Measurements from ENCODE around the gene ACOT7. TPM values are rescaled to one million over a fixed set of nuclear protein-coding genes. Genes with fewer than 3 reads are reported as not detected.

The ACOT7 gene
- total RNA-seq, 2 donors from 2014 or later = 17.6 to 26.5 TPM

DNA sequence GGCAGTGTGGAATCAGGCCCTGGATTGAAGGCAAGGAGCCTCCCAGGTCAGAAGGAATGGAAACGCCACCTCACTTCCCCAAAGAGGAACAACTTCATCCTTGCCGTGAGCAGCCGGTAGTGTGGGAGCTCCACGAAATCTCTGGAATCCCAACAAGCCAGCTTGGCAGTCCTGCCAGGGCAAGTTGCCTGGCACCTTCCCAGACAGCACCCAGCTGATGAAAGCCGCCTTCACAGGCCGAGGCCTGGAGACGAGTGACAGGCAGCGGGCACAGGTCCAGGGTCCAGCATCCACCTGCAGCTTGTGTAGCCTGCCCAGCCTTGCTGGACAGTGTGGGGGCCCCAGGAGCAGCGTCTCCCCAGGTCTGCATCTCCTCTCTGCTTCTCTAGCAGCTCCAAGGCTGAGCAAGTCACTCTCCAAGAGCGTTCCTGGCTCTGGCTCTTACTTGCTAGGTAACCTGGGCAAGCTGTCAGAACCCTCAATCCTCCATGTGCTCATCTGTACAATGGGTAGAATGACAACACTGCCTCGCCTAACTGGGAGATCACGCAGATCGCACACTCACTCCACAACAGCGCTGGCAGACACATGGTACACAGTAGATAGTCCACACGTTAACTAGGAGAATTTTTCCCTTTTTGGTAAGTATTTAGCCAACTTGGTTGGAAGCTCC is 43.0 kb downstream of the ACOT7 start:
- intact Hi-C loops (cut with DNase I) = no loop called here
- DNase-seq (ENCODE audit: low spot score) = no peak

DNA sequence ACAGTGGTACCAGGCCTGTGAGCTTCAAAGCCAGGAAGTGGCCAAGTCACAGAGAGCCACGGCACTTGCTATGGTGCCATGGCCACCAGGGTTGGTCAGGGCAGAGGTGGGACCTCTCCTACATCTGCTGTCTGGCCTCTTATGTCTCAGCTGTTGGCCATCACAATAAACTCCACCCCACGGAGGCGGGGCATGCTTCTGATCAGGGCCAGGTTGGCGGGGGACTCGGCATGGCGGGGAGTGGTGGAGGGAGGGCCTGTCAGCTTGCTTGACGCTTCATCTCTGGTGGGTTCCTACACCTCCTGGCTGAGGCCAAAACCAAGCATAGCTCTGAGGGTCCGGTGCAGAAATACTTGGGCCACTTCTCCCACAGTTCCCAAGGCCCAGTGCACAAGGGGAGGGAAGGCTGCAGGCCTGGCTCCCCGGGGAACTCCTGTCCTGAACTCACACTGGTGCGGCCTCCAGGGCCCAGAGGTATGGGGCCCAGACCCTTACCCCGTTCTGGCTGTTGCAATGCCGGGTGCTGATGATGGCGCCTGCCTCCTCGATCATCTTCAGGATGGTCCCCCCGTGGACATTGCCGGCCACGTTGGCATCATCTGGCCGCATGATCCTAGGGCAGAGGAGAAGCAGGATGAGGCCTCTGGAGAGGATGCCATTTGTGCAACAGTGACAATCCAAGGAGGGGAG is 44.2 kb downstream of the ACOT7 start:
- intact Hi-C loops (cut with DNase I) = no loop called here
- no peak for DNase-seq (ENCODE audit: low spot score)

DNA sequence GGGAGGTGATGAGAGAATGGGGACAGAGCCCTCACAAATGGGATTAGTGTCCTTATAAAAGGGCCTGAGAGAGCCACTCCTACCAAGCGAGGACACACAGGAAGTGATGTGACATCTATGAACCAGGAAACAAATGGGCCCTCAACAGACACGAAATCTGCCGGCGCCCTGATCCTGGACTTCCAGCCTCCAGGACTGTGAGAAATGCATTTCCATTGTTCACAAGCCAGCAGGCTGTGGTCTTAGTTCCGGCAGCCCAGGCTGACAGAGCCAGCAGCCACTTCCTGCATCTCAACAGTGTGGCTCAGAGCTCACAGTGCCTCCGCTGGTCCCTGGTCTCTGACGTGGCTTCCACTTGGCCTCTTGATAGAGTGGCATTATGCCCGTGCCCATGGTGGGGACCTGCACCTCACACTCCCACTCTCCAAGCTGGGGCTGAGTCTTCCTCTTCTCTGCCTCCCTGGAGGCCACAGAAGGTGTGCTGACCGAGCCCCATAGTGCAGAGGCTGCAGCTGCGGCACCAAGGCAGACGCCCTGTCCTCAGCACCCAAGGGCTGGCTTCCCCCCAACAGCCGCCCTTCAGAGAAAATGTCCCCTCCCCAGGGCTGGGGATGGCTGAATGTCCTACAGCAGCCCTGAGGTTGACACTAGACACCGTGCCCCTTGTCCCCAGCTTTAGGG is 44.9 kb downstream of the ACOT7 start:
- no peak for DNase-seq (ENCODE audit: low spot score)
- intact Hi-C loops (cut with DNase I) = no loop called here

DNA sequence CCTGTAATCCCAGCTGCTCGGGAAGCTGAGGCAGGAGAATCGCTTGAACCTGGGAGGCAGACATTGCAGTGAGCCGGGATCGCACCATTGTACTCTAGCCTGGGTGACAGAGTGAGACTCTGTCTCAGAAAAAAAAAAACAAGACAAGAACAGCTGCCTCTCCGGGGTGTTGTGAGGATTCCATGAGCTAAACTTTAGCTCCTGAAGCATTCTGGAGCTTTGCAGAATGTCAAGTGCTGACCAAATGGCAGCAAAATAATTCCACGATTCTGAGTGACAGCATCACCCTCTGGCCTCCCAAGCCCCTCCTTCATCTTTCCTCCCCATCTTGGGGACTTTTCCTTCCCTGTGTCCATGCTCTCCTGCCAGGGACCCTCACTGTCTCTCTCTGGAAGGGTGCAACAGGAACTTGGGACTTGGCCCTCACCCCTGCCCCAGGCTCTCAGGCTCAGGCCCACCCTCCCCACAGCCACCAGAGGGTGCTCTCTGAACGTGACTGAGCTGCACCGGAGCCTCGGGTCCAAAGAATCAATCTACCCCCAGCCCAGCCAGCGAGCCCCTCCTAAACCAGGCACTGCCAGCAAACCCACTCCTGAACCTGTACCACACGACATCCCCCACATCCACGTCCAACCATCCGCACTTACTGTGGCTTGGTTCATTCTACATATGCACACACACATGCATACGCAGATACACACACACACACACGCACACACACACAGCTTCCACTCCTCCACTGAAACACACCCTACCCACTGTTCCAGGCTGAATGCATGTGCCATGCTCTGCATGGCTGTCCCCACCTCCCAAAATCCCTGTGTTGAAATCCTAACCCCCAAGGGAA is 45.7 kb downstream of the ACOT7 start:
- no peak for DNase-seq (ENCODE audit: low spot score)
- intact Hi-C loops (cut with DNase I) = no loop called here

DNA sequence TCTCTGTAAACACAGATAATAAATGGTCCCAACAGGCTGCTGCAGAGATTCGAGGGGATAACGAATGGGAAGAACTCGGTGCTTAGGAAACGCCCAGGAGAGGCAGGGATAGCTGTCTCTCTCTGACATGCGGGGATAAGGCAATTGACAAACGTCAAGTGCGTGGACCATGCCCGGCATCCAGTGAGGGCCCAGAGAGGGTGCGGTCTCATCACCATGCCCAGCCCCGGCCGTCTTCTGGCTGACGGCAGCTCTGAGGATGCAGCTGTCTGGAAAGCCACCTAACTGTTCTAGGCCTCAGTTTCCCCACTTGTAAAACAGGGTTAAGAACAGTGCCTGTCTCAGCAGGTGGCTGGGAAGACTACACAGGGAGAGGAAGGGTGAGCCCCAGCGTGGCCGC is 48.1 kb downstream of the ACOT7 start:
- intact Hi-C loops (cut with DNase I) = no loop called here
- DNase-seq (ENCODE audit: low spot score) = no peak

DNA sequence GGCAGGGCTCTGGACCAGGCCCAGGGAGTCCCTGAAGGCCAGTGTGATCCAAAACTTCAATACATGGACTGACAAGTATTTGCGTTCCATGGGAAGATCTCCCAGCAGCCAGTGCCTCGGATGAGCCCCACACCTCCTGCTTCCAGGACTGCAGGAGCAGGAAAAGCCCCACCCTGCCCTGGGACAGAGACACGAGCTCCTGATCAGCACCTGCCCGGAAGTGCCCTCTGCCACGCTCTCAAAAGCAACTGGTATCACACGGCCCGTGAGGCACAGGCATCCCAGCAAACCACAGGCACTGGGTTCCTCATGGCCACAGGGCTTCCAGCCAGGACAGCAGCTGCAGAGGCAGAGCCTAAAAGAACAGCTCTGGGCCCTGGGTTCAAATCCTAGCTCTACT is 48.6 kb downstream of the ACOT7 start:
- no peak for DNase-seq (ENCODE audit: low spot score)
- intact Hi-C loops (cut with DNase I) = no loop called here

DNA sequence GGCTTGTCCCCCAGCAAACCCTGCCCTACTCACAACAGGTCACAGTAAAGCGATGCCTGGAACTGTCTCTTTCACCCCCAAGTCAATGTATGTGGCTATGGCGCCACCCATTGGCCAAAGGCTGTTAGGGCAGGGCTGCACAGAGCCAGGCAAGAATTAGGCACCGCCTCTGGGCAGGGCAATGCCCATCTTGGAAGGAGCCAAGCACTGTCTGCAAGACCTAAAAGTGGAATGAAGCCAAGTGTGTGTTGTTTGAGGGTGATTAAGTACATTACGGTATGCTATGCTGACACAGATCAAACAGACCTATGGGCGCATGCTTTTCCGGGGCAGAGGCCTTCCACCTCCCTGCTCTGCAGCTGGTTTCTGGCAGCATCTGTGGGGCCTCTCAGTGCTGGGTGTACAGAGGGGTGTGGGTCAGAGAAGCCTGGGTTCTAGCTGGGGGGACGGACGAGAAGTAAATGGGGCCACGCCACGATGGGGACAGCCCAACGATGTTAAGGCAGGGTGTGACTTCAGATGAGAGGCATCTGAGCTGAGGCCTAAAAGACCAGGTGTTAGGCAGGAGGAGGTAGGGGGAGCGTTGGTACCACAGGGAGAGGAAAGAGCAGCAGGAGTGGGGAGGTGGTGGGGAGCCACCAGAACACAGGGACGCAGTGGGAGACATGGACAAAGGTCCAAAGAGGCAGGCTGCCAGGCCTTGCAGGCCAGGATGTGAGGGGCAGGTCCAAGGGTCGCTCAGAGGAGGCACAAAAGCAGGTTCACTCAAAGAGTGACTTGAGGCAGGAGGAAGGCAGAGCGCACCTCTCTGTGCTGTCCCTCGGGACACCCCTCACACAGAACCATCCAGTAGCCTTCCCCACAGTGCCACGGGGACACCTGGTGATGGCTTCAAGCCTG is 49.8 kb downstream of the ACOT7 start:
- no peak for DNase-seq (ENCODE audit: low spot score)
- intact Hi-C loops (cut with DNase I) = loop anchor here in 1 of 2 donors (2.0 kb wide), 1 partner anchor 97 kb away; no protein-coding TSS in a partner anchor

DNA sequence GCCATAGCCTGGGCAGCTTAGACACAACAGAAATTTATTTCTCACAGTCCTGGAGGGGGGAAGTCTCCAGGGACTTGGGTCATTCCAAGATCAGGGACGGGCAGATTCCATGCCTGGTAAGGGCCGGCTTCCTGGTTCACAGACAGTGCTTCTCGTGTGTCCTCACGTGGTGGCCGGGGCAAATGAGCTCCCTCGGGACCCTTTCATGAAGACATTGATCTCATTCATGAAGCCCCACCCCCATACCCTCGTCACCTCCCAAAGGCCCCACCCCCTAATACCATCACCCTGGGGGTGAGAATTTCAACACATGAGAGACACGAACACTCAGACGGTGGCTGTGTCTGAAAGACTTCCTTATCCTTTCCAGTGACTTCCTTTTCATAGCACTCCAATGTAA is 51.5 kb downstream of the ACOT7 start:
- no peak for DNase-seq (ENCODE audit: low spot score)
- intact Hi-C loops (cut with DNase I) = loop anchor here in 1 of 2 donors (2.0 kb wide), 1 partner anchor 95 kb away; no protein-coding TSS in a partner anchor

DNA sequence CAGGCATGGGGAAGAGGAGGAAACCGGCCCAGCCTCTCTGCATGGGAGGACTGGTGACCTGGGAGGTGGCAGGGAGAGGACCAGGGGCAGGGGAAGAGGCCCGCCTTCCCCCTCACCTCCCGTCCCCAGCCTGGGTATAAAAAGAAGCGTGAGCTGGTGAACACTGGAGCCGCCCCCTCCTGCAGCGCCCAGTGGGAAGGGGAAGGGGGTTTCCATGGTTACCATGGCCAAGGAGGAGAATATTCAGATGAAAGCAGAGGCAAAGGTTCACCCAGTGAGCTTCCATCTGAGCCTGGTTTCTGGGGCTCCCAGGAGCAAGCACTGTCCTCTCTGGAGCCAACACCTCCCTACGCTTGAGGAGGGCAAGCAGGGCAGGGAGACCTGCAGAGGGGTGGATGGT is 54.9 kb downstream of the ACOT7 start:
- DNase-seq (ENCODE audit: low spot score) = no peak
- intact Hi-C loops (cut with DNase I) = no loop called here

DNA sequence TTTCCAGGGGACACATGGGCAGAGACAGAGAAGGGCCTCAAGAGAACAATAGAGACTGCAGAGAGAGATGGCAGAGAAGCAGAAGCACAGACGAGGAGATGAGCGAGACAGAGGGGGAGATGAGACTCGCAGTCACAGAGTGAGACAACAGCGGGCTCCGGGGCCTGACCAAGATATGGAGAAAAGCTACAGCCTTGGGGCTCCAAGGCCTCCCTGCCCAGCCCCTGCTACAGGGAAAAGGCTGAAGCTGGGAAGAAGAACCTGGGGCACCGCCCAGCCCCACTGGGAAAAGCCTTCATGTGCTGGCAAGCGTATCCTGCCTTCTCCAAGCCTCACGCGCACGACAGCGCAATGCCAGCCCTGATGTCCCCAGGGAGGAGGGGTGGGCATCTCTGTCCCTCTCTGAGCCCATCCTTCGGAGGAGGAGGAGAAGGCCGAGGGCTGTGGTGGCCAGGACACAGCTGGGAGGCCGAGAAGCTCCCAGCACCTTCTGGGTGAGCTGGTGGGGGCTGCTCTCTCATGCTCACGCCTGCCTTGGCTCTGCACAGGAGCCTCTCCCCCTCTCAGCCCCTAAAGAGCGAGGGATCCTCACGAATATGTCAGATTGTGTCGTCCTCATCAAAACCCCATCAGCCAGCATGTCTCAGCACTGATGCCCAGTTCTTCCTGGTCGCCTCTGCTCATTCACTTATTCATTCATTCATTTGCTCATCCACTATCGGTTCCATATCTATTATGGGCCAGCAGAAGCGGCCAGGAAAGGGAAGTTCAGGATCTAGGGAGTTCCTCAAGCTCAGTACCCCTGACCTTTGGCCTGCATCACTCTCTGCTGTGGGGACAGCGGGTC is 56.6 kb downstream of the ACOT7 start:
- DNase-seq (ENCODE audit: low spot score) = no peak
- intact Hi-C loops (cut with DNase I) = no loop called here

DNA sequence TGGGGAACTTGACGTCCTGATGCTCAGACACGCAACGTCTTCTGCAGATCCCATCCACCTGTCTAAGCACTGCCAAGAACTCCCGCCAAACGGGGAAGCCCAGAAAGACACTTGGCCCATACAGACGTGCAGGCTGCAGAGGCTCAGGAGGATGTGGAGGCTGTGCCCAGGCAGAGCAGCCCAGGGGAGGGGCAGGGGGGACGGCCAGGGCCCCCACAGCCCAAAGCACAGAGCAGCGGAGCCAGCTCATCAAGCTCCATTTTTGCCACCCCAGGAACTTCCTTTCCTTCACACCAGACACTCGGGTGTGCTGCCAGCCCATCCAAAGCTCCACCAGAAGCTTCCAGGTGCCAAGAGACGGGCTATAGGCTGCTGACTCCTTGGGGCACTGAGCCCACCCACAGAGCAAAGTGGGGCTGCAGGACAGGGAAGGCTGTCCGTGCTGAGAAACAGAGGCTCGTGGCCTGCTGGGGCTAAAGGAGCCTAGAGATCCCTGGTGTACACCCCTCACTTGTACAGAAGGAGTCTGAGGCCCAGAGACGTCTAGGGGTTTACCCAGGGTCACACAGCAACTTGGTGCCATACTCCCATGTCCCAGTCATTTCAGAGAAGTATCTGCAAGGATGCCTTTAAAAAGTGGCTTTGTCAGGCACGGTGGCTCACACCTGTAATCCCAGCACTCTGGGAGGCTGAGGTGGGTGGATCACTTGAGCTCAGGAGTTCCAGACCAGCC is 59.1 kb downstream of the ACOT7 start:
- no peak for DNase-seq (ENCODE audit: low spot score)
- intact Hi-C loops (cut with DNase I) = no loop called here

DNA sequence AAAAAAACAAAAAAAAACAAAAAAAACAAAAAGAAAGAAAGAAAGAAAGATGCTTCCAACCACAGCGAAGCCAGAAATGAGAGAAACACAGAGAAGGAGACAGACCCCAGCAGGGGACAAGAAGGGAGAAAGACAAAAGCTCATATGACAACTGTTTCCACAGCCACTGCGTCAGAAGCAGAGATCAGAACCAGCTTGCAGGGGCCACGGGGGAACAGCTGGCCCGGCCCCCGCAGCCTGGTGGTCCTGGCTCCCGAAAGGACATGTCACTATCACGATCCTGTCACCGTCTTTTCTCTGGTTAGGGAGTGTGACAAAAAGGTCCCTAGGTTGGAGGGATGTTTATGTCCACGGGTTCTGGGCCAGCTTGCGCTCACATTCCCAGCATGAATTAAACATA is 60.7 kb downstream of the ACOT7 start:
- DNase-seq (ENCODE audit: low spot score) = no peak
- intact Hi-C loops (cut with DNase I) = no loop called here

DNA sequence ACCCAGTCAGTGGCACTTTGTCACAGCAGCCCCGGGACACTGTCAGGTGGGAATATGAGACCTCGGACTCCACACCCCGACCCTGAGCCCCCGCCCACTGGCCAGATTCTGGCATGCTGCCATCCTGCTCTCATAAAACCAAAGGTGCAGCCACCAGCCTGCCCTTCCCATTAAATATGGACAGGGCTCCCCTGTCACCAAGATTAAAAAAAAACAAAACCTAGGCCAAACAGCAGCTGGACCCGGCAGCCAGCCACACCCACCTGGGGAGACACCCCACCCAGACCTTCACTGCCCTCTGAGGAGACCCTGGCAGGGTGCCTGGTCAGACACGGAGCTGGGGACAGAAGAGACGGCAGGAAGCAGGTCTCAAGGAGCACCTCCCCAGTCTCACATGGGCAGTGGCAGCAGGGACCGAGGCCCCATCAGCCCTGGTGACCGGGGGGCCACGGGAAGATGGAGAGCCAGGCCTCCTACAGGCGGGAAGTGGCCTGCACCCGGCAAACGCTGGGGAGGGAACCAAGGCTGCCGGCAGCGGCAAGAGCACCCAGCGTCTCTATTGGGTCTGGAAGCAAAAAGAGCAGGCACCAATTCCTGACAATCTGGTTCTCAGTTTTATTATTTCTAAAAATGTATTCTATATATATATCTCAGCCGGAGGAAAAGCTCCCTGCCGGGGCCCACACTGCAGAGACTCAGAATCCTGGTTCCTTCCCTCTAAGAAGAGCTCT is 61.9 kb downstream of the ACOT7 start:
- intact Hi-C loops (cut with DNase I) = no loop called here
- no peak for DNase-seq (ENCODE audit: low spot score)

DNA sequence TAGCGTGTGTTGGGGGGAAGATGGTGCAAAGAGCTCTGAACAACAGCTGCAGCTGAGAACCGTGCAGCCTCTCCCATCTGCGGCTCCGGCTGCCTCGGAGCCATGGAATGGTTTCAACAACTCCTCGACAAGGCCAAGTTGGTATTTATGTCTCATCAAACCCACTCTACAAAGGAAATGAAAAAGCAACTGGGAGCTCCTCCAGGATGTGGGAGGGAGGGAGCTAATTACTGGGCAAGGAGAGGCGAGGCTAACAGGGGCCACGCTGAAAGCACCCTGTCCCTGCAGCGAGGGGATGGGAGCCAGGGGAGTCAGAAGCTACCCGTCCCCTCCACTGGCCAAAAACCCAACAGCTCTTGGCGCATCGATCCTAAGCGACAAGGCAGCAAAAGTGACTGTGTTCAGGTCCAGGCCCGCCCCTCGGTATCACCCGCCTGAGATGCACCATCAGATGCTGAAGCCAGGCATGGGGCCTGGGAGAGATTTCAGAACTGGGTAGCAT is 63.1 kb downstream of the ACOT7 start:
- no peak for DNase-seq (ENCODE audit: low spot score)

DNA sequence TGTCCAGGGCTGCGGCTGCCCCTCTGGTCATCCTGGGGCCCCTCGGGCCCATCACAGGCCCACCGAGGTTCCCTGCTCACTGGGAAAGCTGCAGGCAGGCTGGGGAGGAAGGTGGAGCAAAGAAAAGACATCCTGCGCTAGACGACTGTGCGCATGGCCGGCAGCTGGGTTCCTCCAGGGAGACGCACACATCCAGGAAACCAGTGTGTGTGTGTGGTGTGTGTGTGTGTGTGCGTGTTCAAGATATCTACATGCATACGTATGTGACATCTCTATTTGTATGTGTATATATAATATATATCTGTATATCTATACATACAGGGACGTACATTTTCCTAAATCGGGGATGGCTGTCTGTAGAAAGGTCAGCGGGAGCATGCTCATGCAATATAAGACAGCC is 63.7 kb downstream of the ACOT7 start:
- DNase-seq (ENCODE audit: low spot score) = no peak
- intact Hi-C loops (cut with DNase I) = no loop called here

More for the DNA sequence above, 63.1 kb downstream of the ACOT7 start:
- intact Hi-C loops (cut with DNase I) = no loop called here

DNA sequence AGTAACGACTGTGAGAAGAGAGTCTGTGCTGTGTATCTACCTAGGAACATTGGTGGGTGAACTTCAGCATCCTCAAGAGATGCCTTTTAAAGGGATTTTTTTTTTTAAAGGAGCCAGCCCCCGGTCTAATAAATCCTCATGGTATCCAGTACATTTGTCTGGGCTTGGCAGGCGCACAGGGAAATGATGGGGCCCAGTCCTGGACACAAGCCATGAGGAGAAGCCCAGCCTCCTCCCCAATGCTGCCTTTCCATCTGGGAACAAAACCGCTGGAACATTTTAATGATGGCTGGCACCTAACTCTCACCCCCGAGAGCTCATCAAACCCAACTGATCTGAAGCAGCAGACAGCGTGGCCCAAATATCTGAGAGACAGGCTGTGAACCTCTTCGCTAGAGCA is 64.2 kb downstream of the ACOT7 start:
- intact Hi-C loops (cut with DNase I) = no loop called here
- DNase-seq (ENCODE audit: low spot score) = no peak
